Body of pancreas (tissue), 4 donors: Measurements from ENCODE around the gene NOC2L. TPM values are rescaled to one million over a fixed set of nuclear protein-coding genes. Genes with fewer than 3 reads are reported as not detected.
A peak's percentile ranks its signal among the peaks of the same experiment; 100 is the strongest.

Experiments used
- ATAC-seq: fragments of 150-250 bp; one replicate; pipeline ENCODE4 v1.9.1; 2016
- DNase-seq, 4 donors: peaks; one replicate each; pipeline ENCODE4 v3.0.0-alpha.2; 2019
- H3K27ac ChIP-seq, 4 donors: fragments of 200-600 bp; sonication (generic); 1 replicate in 3 of 4; 2 replicates in 1 of 4; pipeline versions ENCODE4 v1.5.1 to v1.6.1; 2016 to 2019; ENCODE audit warnings: mild to moderate bottlenecking in 1 of 4, mixed read lengths in 1 of 4, moderate library complexity in 1 of 4
- H3K27me3 ChIP-seq, 2 donors: fragments of 200-600 bp; sonication (generic); one replicate each; pipeline ENCODE4 v1.6.0; 2016; ENCODE audit warnings: mild to moderate bottlenecking in 1 of 2
- H3K36me3 ChIP-seq, 2 donors: fragments of 200-600 bp; sonication (generic); replicated peaks in 1 of 2; 2 replicates each; pipeline ENCODE4 v1.5.1; 2016; ENCODE audit warnings: low read depth in 2 of 2; ENCODE audit not compliant: insufficient read depth in 1 of 2
- H3K4me1 ChIP-seq: fragments of 200-600 bp; sonication (generic); one replicate; pipeline ENCODE4 v1.6.0; 2016
- H3K4me3 ChIP-seq, 2 donors: fragments of 200-600 bp; sonication (generic); 1 replicate in 1 of 2; 2 replicates in 1 of 2; pipeline ENCODE4 v1.5.1; 2016 to 2019
- H3K9me3 ChIP-seq, 3 donors: fragments of 200-600 bp; sonication (generic); 1 replicate in 2 of 3; 2 replicates in 1 of 3; pipeline ENCODE4 v1.5.1; 2016
- POLR2A ChIP-seq, 3 donors: fragments of 450-650 bp; IDR thresholded peaks; one replicate each; pipeline ENCODE4 v1.6.1; 2016; ENCODE audit warnings: antibody characterized with exemption in 3 of 3, mild to moderate bottlenecking in 2 of 3
- WGBS, 2 donors: methylation state at CpG; one replicate each; pipeline ENCODE4 v1.1.5; 2017; 5-methylcytosine and 5-hydroxymethylcytosine counted together
- intact Hi-C: fragments of 100-400 bp; cut with DNase I; formaldehyde crosslinking; loops from one replicate; pipeline ENCODE4 v1.15.1; 2023
- total RNA-seq, 2 donors: library from RNA; depleted of rRNA; stranded (reverse); fragments of >200 nt; gene quantifications; one replicate each; pipeline ENCODE4 v1.1.0, GENCODE V29; 2016
- TF ChIP-seq, protein P1 (sequence below), 7 experiments: fragments of 450-650 bp in 4 of 7; fragments of 200-600 bp in 3 of 7; sonication (generic) in 3 of 7; IDR thresholded peaks; one replicate each; pipeline ENCODE4 v1.5.1; 2016 to 2019; ENCODE audit warnings: antibody characterized with exemption in 7 of 7

The NOC2L gene
- total RNA-seq, 2 donors from 2014 or later, result 30.6 to 32.3 TPM

DNA sequence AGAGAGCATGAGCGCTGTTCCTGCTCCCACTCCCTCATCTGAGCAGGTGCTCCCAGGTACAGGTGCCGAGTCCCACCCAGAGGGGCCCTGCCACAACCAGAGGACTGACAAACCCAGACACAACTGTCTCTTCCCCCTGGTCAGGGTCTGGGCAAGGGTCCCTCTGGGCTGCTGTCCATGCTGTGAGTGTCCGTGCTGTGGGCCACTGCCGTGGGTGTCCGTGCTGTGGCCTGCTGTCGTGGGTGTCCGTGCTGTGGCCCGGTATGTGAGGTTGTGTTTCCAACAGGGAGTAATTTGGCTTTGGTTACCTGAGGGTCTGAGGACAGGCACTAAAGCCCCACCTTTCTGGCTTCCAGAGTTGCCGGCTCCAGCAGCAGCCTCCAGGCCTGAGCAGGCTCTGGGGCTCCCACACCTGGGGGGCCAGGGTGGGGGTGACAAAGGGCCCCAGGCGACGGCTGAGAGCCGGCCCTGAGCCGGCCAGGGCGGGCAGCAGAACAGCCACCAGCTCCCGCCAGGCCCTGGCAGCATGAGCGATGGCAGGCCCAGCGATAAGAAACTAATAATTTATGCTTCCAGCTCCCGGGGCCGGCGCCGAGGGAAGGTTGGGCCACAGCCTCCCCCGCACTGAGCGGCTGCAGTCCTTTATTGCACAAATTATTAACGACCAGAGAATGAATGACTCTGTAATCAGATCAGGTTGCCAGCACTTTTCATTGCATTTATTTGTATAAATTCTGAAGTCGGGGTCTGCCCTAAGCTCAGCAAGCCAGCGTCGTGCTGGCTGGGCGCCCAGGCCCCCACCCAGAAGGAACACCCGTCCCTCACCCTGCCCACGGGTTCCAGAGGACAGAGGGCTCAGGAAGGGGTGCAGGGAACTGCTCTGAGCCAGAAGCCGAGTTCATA is 42.6 kb downstream of the NOC2L start:
- ATAC-seq (peak; percentile 63), DNase-seq (peak in 3 of 4 donors; percentile 63 to 68 (median 66))
- WGBS, 2 donors, result 14 to 24% methylated on average over 5 to 31 of the region's 31 CpGs
- Histone ChIP-seq H3K9me3 (no peaks in the 10 kb centered on the region), H3K36me3 (no peaks in the 10 kb centered on the region), H3K4me3 (no peak overlapping the region), H3K4me1 (peaks cover 36% of the 10 kb centered on the region), H3K27me3 (no peaks in the 10 kb centered on the region), H3K27ac (no peak overlapping the region)
- intact Hi-C loops, result no loop called here
- TF ChIP-seq, protein P1, sequence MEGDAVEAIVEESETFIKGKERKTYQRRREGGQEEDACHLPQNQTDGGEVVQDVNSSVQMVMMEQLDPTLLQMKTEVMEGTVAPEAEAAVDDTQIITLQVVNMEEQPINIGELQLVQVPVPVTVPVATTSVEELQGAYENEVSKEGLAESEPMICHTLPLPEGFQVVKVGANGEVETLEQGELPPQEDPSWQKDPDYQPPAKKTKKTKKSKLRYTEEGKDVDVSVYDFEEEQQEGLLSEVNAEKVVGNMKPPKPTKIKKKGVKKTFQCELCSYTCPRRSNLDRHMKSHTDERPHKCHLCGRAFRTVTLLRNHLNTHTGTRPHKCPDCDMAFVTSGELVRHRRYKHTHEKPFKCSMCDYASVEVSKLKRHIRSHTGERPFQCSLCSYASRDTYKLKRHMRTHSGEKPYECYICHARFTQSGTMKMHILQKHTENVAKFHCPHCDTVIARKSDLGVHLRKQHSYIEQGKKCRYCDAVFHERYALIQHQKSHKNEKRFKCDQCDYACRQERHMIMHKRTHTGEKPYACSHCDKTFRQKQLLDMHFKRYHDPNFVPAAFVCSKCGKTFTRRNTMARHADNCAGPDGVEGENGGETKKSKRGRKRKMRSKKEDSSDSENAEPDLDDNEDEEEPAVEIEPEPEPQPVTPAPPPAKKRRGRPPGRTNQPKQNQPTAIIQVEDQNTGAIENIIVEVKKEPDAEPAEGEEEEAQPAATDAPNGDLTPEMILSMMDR (IDR thresholded peaks at IDR 0.05), result no peak
- no peak for TF ChIP-seq POLR2A (IDR thresholded peaks at IDR 0.05)

DNA sequence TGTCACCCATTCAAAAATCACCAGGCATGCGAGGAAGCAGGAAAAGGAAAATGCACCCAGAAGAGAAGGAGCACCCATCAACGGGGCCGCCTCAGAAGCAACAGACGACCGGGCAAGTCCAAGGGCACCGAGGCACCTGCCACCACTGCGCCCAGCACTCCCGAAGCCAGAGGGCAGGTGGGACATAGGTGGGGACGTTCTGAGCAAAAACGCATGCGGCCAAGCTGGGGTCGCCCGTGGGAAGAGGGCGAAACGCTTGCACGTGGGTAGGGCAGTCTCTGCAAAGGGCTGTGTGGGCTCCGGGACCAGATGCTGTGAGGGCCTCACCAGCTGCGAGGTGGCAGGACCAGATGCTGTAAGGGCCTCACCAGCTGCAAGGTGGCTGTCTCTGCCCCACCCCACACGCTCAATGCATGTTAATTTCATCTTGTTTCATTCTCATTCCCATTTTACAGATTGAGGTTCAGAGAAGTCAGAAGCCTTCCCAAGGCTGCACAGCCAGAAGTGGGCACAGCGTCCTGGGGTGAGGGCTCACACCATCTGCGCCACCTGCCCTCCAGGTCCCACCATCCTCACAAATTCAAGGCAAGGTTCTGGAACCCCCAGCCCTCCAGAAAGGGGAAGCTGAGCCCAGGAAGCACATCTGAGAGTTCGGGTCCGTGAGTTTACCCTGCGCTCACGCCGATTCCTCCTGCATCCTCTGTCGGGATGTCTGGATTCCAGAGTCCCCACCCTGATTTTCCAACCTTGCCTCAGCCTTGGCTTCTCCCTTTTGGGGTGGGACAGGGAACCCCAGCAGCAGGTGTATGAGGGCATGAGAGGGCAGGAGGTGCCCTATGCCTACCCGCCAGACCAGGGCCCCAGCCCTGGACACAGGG is 43.5 kb downstream of the NOC2L start:
- TF ChIP-seq, protein P1 (IDR thresholded peaks at IDR 0.05), result no peak
- TF ChIP-seq POLR2A (IDR thresholded peaks at IDR 0.05), result no peak
- Histone ChIP-seq H3K9me3 (no peaks in the 10 kb centered on the region), H3K36me3 (no peaks in the 10 kb centered on the region), H3K4me1 (peaks cover 36% of the 10 kb centered on the region), H3K27ac (no peak overlapping the region), H3K27me3 (no peaks in the 10 kb centered on the region), H3K4me3 (no peak overlapping the region)
- WGBS, 2 donors, result 50 to 68% methylated on average over 18 to 28 of the region's 28 CpGs
- intact Hi-C loops, result no loop called here
- DNase-seq (peak in 2 of 4 donors; percentile 1 to 8), ATAC-seq (no peak)

DNA sequence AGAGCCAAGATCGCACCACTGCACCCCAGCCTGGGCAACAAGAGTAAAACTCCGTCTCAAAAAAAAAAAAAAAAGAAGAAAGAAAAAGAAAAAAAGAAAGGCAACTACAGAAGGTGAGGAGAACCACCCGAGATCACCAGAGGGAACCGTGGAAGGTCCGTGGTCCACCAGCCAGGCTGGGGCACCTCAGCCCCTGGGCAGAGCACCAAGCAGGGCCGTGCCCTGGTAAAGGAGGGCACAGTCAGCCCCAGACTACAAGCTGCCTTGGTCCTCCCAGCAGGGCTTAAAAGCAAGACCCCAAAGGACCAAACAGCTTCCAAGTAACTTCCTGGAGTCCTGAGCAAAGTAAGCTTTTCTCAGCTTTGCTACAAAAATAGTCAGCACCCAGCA is 44.2 kb downstream of the NOC2L start:
- intact Hi-C loops, result no loop called here
- Histone ChIP-seq H3K4me3 (no peak overlapping the region), H3K36me3 (no peaks in the 10 kb centered on the region), H3K9me3 (no peaks in the 10 kb centered on the region), H3K4me1 (peaks cover 35% of the 10 kb centered on the region), H3K27me3 (peaks cover 0 to 5% of the 10 kb centered on the region in 2 donors), H3K27ac (no peak overlapping the region)
- TF ChIP-seq POLR2A (IDR thresholded peaks at IDR 0.05), result no peak
- TF ChIP-seq, protein P1 (IDR thresholded peaks at IDR 0.05), result no peak
- peak in 1 of 4 donors; percentile 2 for DNase-seq
- ATAC-seq, result no peak
- WGBS, 2 donors, result 59 to 78% methylated on average over 6 of the region's 6 CpGs

DNA sequence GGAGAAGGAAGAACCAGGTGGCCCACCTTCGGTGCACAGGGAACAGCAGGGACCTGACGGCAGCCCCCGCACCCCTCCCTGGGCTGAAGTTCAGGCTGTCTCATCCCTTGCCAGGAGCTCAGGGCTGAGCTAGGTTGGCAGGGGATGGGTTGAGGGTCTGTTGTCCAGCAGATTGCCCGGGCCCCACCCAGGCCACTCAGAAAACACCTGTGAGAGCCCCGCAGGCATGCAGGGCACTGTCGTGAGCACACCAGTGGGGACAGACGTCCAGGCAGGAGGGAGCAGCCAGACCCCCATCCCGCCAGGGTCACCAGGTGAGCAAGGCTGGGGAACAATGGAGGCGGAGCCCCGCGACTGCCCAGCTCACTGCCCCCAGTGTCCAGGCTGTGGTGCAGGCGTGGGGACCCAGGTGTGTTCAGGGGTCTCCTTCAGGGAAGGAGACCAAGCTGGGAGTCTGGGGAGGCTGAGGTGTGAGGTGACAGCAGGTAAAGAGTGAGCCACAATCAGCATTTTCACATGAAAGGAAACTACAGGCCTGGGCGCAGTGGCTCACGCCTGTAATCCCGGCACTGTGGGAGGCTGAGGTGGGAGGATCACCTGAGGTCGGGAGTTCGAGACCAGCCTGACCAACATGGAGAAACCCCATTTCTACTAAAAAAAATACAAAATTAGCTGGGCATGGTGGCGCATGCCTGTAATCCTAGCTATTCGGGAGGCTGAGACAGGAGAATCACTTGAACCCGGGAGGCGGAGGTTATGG is 44.7 kb downstream of the NOC2L start:
- intact Hi-C loops, result no loop called here
- TF ChIP-seq POLR2A (IDR thresholded peaks at IDR 0.05), result no peak
- TF ChIP-seq, protein P1 (IDR thresholded peaks at IDR 0.05), result no peak
- ATAC-seq (no peak), DNase-seq (peak in 2 of 4 donors; percentile 3 to 8)
- H3K4me1 ChIP-seq, result peaks cover 35% of the 10 kb centered on the region
- H3K4me3 ChIP-seq, result no peak overlapping the region
- H3K9me3 ChIP-seq, result no peaks in the 10 kb centered on the region
- 75% methylated on average over 13 to 21 of the region's 21 CpGs for WGBS, 2 donors
- no peaks in the 10 kb centered on the region for H3K36me3 ChIP-seq
- H3K27ac ChIP-seq, result no peak overlapping the region
- peaks cover 0 to 5% of the 10 kb centered on the region in 2 donors for H3K27me3 ChIP-seq
